Activated CD8-positive, alpha-beta T cell treated with anti-CD3 and anti-CD28 coated beads for 36 hours (primary cell): ENCODE data around the gene OXLD1. TPM values are rescaled to one million over a fixed set of nuclear protein-coding genes. Genes with fewer than 3 reads are reported as not detected.
"Not testable (repeated sequence)": the region's sequence is repeated elsewhere in the genome, so short reads cannot be mapped to it uniquely, and the experiment has no call there.

ENCODE experiments used
- ATAC-seq: fragments of 200-7000 bp; cut with Tn5 transposase; one replicate; pipeline ENCODE4 v1.10.0; 2021; ENCODE audit warnings: mild to moderate bottlenecking, moderate library complexity
- CTCF ChIA-PET: fragments of 350-600 bp; sonication (Branson Sonifier 250); formaldehyde crosslinking; loops from one replicate; lab custom pipeline; 2021; ENCODE audit warnings: antibody characterized with exemption; lab: Charles Lee
- POLR2A ChIA-PET: fragments of 350-600 bp; sonication (Branson Sonifier 250); formaldehyde crosslinking; loops from one replicate; lab custom pipeline; 2021; ENCODE audit warnings: antibody characterized with exemption; lab: Charles Lee
- DNase-seq: peaks from one replicate; pipeline ENCODE4 v3.0.0-alpha.2; 2020
- H3K27ac Mint-ChIP-seq: one replicate; pipeline ENCODE4 v1.8.0; 2021; ENCODE audit warnings: mild to moderate bottlenecking, mixed read lengths
- H3K27me3 Mint-ChIP-seq: one replicate; pipeline ENCODE4 v1.8.0; 2021; ENCODE audit warnings: mixed read lengths
- H3K36me3 Mint-ChIP-seq: one replicate; pipeline ENCODE4 v1.8.0; 2021; ENCODE audit warnings: low read depth, mixed read lengths
- H3K4me1 Mint-ChIP-seq: one replicate; pipeline ENCODE4 v1.8.0; 2021; ENCODE audit warnings: low read depth, mixed read lengths
- H3K4me3 Mint-ChIP-seq: one replicate; pipeline ENCODE4 v1.8.0; 2021; ENCODE audit warnings: mild to moderate bottlenecking, moderate library complexity, mixed read lengths
- H3K9me3 Mint-ChIP-seq: one replicate; pipeline ENCODE4 v1.8.0; 2021; ENCODE audit warnings: mixed read lengths
- CTCF ChIP-seq: fragments of 200-600 bp; IDR thresholded peaks from one replicate; pipeline ENCODE4 v1.8.0; 2022; ENCODE audit warnings: antibody characterized with exemption, mild to moderate bottlenecking
- intact Hi-C: fragments of 100-400 bp; cut with micrococcal nuclease; formaldehyde crosslinking; loops from one replicate; pipeline ENCODE4 v1.10.0; 2022
- total RNA-seq, 2 experiments: library from RNA; stranded (reverse); gene quantifications; one replicate each; pipeline ENCODE4 v1.2.3, GENCODE V29; 2021

Gene OXLD1
- total RNA-seq, 2 experiments from 2014 or later, result 50.1 to 52.6 TPM

GRCh38 chr17:81631482-81631881 lies 34.9 kb downstream of the OXLD1 start:
- no peak overlapping the region for H3K4me3 Mint-ChIP-seq
- ChIA-PET CTCF (interaction anchor here (1.2 kb wide), 1 partner anchor 30 kb away, joined by 7 read pairs; no protein-coding TSS in a partner anchor), POLR2A (interaction anchor here (0.7 kb wide), 1 partner anchor 34 kb away, joined by 3 read pairs; no protein-coding TSS in a partner anchor)
- TF ChIP-seq CTCF, result no peak
- peaks cover 19% of the 10 kb centered on the region for H3K4me1 Mint-ChIP-seq
- ATAC-seq (no peak), DNase-seq (no peak)
- peak overlapping the region; percentile 55 for H3K27ac Mint-ChIP-seq
- H3K9me3 Mint-ChIP-seq, result no peaks in the 10 kb centered on the region
- intact Hi-C loops, result no loop called here
- peaks cover 38% of the 10 kb centered on the region for H3K36me3 Mint-ChIP-seq
- no peaks in the 10 kb centered on the region for H3K27me3 Mint-ChIP-seq

DNA sequence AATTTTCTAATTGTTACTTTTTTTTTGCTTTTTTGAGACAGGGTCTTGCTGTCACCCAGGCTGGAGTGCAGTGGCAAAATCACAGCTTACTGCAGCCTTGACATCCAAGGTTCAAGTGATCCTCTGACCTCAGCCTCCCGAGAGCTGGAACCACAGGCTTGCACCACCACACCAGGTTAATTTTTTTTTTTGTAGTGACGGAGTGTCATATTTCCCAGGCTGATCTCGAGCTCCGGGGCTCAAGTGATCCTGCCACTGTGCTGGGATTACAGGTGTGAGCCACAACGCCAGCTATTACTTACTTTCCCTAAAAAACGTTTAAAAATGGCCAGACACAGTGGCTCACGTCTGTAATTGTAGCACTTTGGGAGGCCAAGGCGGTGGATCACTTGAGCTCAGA lies 36.1 kb downstream of the OXLD1 start:
- no peak overlapping the region for H3K4me3 Mint-ChIP-seq
- no peaks in the 10 kb centered on the region for H3K9me3 Mint-ChIP-seq
- ChIA-PET CTCF (no interaction called here), POLR2A (interaction anchor here (0.6 to 1.1 kb wide), 4 partner anchors 10 to 20 kb away, joined by 3 to 5 read pairs (median 4); no protein-coding TSS in a partner anchor)
- DNase-seq (no peak), ATAC-seq (no peak)
- TF ChIP-seq CTCF, result no peak
- peaks cover 12% of the 10 kb centered on the region for H3K4me1 Mint-ChIP-seq
- intact Hi-C loops, result no loop called here
- H3K27ac Mint-ChIP-seq, result no peak overlapping the region
- H3K27me3 Mint-ChIP-seq, result no peaks in the 10 kb centered on the region
- H3K36me3 Mint-ChIP-seq, result peaks cover 43% of the 10 kb centered on the region

DNA sequence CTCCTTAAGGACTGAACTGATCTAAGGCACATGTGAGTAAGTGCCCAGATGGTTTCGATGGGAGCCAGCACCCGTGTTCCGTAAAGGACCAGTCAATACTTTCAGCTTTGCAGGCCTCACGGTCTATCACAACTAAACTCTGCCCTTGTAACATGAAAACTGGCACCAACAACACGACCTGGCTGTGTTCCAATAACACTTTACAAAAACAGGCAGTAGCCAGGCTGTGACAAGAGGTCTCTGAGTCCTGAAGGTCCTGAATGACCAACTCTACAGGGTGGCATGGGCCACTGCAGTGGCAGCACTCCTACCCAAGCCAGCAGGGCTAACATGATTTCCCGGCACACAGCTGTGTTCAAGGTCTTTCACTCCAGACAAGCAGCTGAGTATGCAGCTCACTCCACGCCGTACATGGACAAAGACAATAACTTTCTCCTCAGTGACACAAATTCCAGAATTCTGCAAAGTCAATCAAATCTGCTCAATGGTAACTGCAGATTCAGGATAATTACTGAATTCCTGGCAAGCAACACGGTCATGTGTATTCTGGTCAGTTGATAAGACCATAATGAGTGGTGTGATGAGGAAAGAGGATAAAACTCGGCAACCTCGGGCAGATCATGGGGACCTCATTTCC lies 44.8 kb downstream of the OXLD1 start:
- TF ChIP-seq CTCF, result no peak
- ChIA-PET CTCF (interaction anchor here (1.7 kb wide), 1 partner anchor 21 kb away, joined by 5 read pairs; no protein-coding TSS in a partner anchor), POLR2A (interaction anchor here (1.6 kb wide), 1 partner anchor 14 kb away, joined by 5 read pairs; no protein-coding TSS in a partner anchor)
- DNase-seq, result no peak
- Mint-ChIP-seq H3K4me3 (no peak overlapping the region), H3K4me1 (peaks cover 13% of the 10 kb centered on the region), H3K9me3 (no peaks in the 10 kb centered on the region), H3K36me3 (peaks cover 55% of the 10 kb centered on the region), H3K27ac (no peak overlapping the region), H3K27me3 (no peaks in the 10 kb centered on the region)
- ATAC-seq, result no peak
- intact Hi-C loops, result no loop called here

GRCh38 chr17:81618307-81618706 lies 48.1 kb downstream of the OXLD1 start:
- H3K4me3 Mint-ChIP-seq, POLR2A ChIA-PET, H3K9me3 Mint-ChIP-seq, H3K27me3 Mint-ChIP-seq, ATAC-seq, H3K27ac Mint-ChIP-seq, intact Hi-C loops, DNase-seq, CTCF ChIA-PET: not testable (repeated sequence)
- Mint-ChIP-seq H3K4me1 (peaks cover 26% of the 10 kb centered on the region), H3K36me3 (peaks cover 56% of the 10 kb centered on the region)

GRCh38 chr17:81616877-81617276 lies 49.5 kb downstream of the OXLD1 start:
- H3K36me3 Mint-ChIP-seq, result peaks cover 59% of the 10 kb centered on the region
- peak overlapping the region; percentile 3 for H3K27ac Mint-ChIP-seq
- intact Hi-C loops, result no loop called here
- POLR2A ChIA-PET, result interaction anchor here (1.6 kb wide), 1 partner anchor 49 kb away, joined by 3 read pairs; no protein-coding TSS in a partner anchor
- H3K27me3 Mint-ChIP-seq, result no peaks in the 10 kb centered on the region
- no peak overlapping the region for H3K4me3 Mint-ChIP-seq
- TF ChIP-seq CTCF, result no peak
- CTCF ChIA-PET, result interaction anchor here (1.1 kb wide), 1 partner anchor 16 kb away, joined by 3 read pairs; no protein-coding TSS in a partner anchor
- DNase-seq (no peak), ATAC-seq (no peak)
- H3K4me1 Mint-ChIP-seq, result peaks cover 26% of the 10 kb centered on the region
- no peaks in the 10 kb centered on the region for H3K9me3 Mint-ChIP-seq
